CD14-positive monocyte (primary cell): ENCODE data around the gene DNAJB4. TPM values are rescaled to one million over a fixed set of nuclear protein-coding genes. Genes with fewer than 3 reads are reported as not detected.
A peak's percentile ranks its signal among the peaks of the same experiment; 100 is the strongest.

ENCODE experiments used
- DNase-seq, 3 donors: peaks; one replicate each; pipeline ENCODE4 v3.0.0-alpha.2; 2011 to 2022
- H2AFZ ChIP-seq: 2 replicates; pipeline ENCODE4 v1.6.0; 2012; ENCODE audit warnings: mild to moderate bottlenecking, low read depth, low read length, inconsistent platforms; ENCODE audit not compliant: insufficient read depth, poor library complexity, severe bottlenecking
- H3K27ac ChIP-seq, 2 donors: 1 replicate in 1 of 2; 2 replicates in 1 of 2; pipeline ENCODE4 v1.5.1; 2012 to 2013; ENCODE audit warnings: low read length in 2 of 2, control low read depth in 1 of 2, inconsistent platforms in 1 of 2, low read depth in 1 of 2, mild to moderate bottlenecking in 1 of 2
- H3K27me3 ChIP-seq, 2 donors: one replicate each; pipeline versions ENCODE4 v1.6.0 to v1.6.1; 2011 to 2013; ENCODE audit warnings: low read length in 2 of 2; ENCODE audit not compliant: control insufficient read depth in 2 of 2, insufficient read depth in 2 of 2
- H3K36me3 ChIP-seq, 2 donors: replicated peaks in 1 of 2; 1 replicate in 1 of 2; 2 replicates in 1 of 2; pipeline versions ENCODE4 v1.5.1 to v1.6.1; 2012 to 2013; ENCODE audit warnings: low read length in 2 of 2, control low read depth in 1 of 2, inconsistent platforms in 1 of 2, mild to moderate bottlenecking in 1 of 2; ENCODE audit not compliant: insufficient read depth in 2 of 2, control insufficient read depth in 1 of 2
- H3K4me1 ChIP-seq, 2 donors: 1 replicate in 1 of 2; 2 replicates in 1 of 2; pipeline versions ENCODE4 v1.5.1 to v1.6.1; 2012 to 2013; ENCODE audit warnings: low read length in 2 of 2, control low read depth in 1 of 2, inconsistent platforms in 1 of 2, mild to moderate bottlenecking in 1 of 2, moderate library complexity in 1 of 2; ENCODE audit not compliant: insufficient read depth in 2 of 2, control insufficient read depth in 1 of 2
- H3K4me2 ChIP-seq: replicated peaks from 2 replicates; pipeline ENCODE3; 2012; ENCODE audit warnings: low read length, moderate library complexity, mild to moderate bottlenecking; ENCODE audit not compliant: poor library complexity, severe bottlenecking; ENCODE audit errors: extremely low read depth
- H3K4me3 ChIP-seq, 3 experiments: fragments of 200-600 bp in 1 of 3; sonication (generic) in 1 of 3; replicated peaks in 1 of 3; 1 replicate in 2 of 3; 2 replicates in 1 of 3; pipeline ENCODE4 v1.5.1; 2011 to 2013; ENCODE audit warnings: low read length in 3 of 3, mild to moderate bottlenecking in 3 of 3, control low read depth in 2 of 3, low read depth in 2 of 3, inconsistent platforms in 1 of 3, moderate library complexity in 1 of 3
- H3K79me2 ChIP-seq: 2 replicates; pipeline ENCODE4 v1.6.0; 2012; ENCODE audit warnings: mild to moderate bottlenecking, control low read depth, inconsistent platforms, low read length, moderate library complexity; ENCODE audit not compliant: insufficient read depth
- H3K9ac ChIP-seq: 2 replicates; pipeline ENCODE4 v1.6.0; 2017; ENCODE audit warnings: low read length, mild to moderate bottlenecking; ENCODE audit not compliant: insufficient read depth, poor library complexity, severe bottlenecking
- H3K9me3 ChIP-seq, 2 donors: replicated peaks in 1 of 2; 1 replicate in 1 of 2; 2 replicates in 1 of 2; pipeline versions ENCODE4 v1.5.1 to v1.6.1; 2012 to 2013; ENCODE audit warnings: low read length in 2 of 2, control low read depth in 1 of 2; ENCODE audit not compliant: control insufficient read depth in 1 of 2, insufficient read depth in 1 of 2
- H4K20me1 ChIP-seq: 2 replicates; pipeline ENCODE4 v1.6.0; 2012; ENCODE audit warnings: mild to moderate bottlenecking, low read length, control low read depth, moderate library complexity; ENCODE audit not compliant: insufficient read depth
- H3K27ac Mint-ChIP-seq, 7 donors: one replicate each; pipeline ENCODE4 v1.8.0; 2020; ENCODE audit warnings: mild to moderate bottlenecking in 7 of 7, mixed read lengths in 7 of 7, moderate library complexity in 6 of 7, inconsistent platforms in 2 of 7
- H3K27me3 Mint-ChIP-seq, 3 donors: one replicate each; pipeline ENCODE4 v1.8.0; 2021 to 2022; ENCODE audit warnings: low read depth in 3 of 3, mild to moderate bottlenecking in 3 of 3, mixed read lengths in 3 of 3, moderate library complexity in 3 of 3, inconsistent platforms in 1 of 3
- H3K36me3 Mint-ChIP-seq, 2 donors: one replicate each; pipeline ENCODE4 v1.8.0; 2020; ENCODE audit warnings: mixed read lengths in 2 of 2, inconsistent platforms in 1 of 2, mild to moderate bottlenecking in 1 of 2
- H3K4me1 Mint-ChIP-seq: one replicate; pipeline ENCODE4 v1.8.0; 2020; ENCODE audit warnings: mild to moderate bottlenecking, mixed read lengths
- H3K4me3 Mint-ChIP-seq, 2 donors: one replicate each; pipeline ENCODE4 v1.8.0; 2020; ENCODE audit warnings: mild to moderate bottlenecking in 2 of 2, mixed read lengths in 2 of 2, moderate library complexity in 1 of 2
- H3K9me3 Mint-ChIP-seq, 7 donors: one replicate each; pipeline ENCODE4 v1.8.0; 2020 to 2022; ENCODE audit warnings: mixed read lengths in 7 of 7, mild to moderate bottlenecking in 6 of 7, moderate library complexity in 6 of 7, inconsistent platforms in 2 of 7
- WGBS: methylation state at CpG from one replicate; pipeline ENCODE4 v1.1.5; 2013; ENCODE audit warnings: missing lambda C conversion rate; ENCODE audit not compliant: insufficient coverage; 5-methylcytosine and 5-hydroxymethylcytosine counted together
- intact Hi-C, 2 donors: fragments of 100-400 bp; cut with micrococcal nuclease; formaldehyde crosslinking; loops; one replicate each; pipeline versions ENCODE4 v1.15.0 to v1.15.1; 2023
- polyA plus RNA-seq, 3 donors: library from polyadenylated mRNA; depleted of rRNA in 1 of 3; unstranded in 2 of 3; stranded (reverse) in 1 of 3; fragments of 300-500 nt in 2 of 3; fragments of >200 nt in 1 of 3; fragmentation: Illumina TruSeq in 2 of 3; gene quantifications; 1 replicate in 2 of 3; 2 replicates in 1 of 3; pipeline ENCODE4 v1.2.3, GENCODE V29; 2012 to 2021
- TF ChIP-seq, protein P1 (sequence below): fragments of 200-600 bp; IDR thresholded peaks from one replicate; pipeline ENCODE4 v1.8.0; 2022; ENCODE audit warnings: antibody characterized with exemption, mild to moderate bottlenecking

Gene DNAJB4
- polyA plus RNA-seq, 3 donors, result 2.8 to 4.0 (median 3.6) TPM

DNA sequence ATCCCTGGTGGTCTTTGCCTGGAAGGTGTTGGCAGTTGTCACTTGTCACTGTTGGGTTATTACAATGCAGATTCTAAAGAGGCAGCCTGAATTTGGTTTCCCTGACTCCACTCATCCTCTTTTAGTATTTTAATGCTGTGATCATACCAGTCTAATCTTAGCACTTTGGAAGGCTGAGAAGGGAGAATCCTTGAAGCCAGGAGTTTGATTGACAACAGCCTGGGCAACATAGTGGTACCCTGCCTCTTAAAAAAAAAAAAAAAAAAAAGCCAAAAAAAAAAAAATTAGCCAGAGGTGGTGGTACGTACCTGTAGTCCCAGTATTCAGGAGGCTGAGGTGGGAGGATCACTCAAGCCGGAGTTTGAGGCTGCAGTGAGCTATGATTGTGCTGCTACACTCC, 48.8 kb downstream of the DNAJB4 start:
- Mint-ChIP-seq H3K9me3 (peaks cover 0 to 4% (median 2%) of the 10 kb centered on the region in 7 donors), H3K4me1 (peaks cover 2% of the 10 kb centered on the region), H3K27ac (no peak overlapping the region), H3K27me3 (peaks cover 3 to 6% (median 5%) of the 10 kb centered on the region in 3 donors), H3K36me3 (no peaks in the 10 kb centered on the region), H3K4me3 (no peak overlapping the region)
- no peak overlapping the region for H3K9ac ChIP-seq
- peaks cover 0 to under 1% of the 10 kb centered on the region in 2 donors for H3K27me3 ChIP-seq
- intact Hi-C loops, result no loop called here
- H3K36me3 ChIP-seq, result no peaks in the 10 kb centered on the region
- H3K27ac ChIP-seq, result no peak overlapping the region
- DNase-seq, result no peak
- no peaks in the 10 kb centered on the region for H4K20me1 ChIP-seq
- no peaks in the 10 kb centered on the region for H3K79me2 ChIP-seq
- WGBS, result no CpG with 5 or more reads among the region's 2 CpGs
- H3K4me2 ChIP-seq, result no peak overlapping the region
- H3K4me1 ChIP-seq, result no peaks in the 10 kb centered on the region
- TF ChIP-seq, protein P1, sequence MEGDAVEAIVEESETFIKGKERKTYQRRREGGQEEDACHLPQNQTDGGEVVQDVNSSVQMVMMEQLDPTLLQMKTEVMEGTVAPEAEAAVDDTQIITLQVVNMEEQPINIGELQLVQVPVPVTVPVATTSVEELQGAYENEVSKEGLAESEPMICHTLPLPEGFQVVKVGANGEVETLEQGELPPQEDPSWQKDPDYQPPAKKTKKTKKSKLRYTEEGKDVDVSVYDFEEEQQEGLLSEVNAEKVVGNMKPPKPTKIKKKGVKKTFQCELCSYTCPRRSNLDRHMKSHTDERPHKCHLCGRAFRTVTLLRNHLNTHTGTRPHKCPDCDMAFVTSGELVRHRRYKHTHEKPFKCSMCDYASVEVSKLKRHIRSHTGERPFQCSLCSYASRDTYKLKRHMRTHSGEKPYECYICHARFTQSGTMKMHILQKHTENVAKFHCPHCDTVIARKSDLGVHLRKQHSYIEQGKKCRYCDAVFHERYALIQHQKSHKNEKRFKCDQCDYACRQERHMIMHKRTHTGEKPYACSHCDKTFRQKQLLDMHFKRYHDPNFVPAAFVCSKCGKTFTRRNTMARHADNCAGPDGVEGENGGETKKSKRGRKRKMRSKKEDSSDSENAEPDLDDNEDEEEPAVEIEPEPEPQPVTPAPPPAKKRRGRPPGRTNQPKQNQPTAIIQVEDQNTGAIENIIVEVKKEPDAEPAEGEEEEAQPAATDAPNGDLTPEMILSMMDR, result no peak
- no peak overlapping the region for H2AFZ ChIP-seq
- H3K4me3 ChIP-seq, result no peak overlapping the region
- H3K9me3 ChIP-seq, result no peaks in the 10 kb centered on the region

DNA sequence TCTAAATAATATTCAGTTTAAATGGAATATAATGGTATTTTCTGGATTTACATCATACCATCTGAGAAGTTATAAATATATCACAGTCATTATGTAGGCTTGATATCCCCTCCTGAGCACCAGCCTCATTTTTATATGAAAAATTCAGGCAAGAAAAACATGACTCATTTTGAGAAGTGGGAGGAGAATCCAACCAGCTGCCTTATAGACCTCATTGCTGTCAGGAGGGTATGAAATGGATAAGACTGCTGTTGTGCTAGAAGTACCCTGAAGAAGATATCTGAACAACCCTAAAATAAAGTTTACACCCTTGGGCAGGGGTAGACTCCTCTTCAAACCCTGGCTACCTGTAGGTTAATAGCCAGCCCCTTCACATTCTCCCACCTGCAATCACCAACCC, 49.8 kb downstream of the DNAJB4 start:
- H3K36me3 ChIP-seq, result no peaks in the 10 kb centered on the region

More for the DNA sequence above, 49.8 kb downstream of the DNAJB4 start:
- H3K9me3 Mint-ChIP-seq, result peaks cover 0 to 4% (median 2%) of the 10 kb centered on the region in 7 donors
- H3K4me3 ChIP-seq, result no peak overlapping the region
- no peak overlapping the region for H3K4me2 ChIP-seq
- H3K27ac ChIP-seq, result no peak overlapping the region
- TF ChIP-seq, protein P1, result no peak
- no peak overlapping the region for H3K27ac Mint-ChIP-seq
- no peaks in the 10 kb centered on the region for H3K4me1 ChIP-seq
- H3K4me1 Mint-ChIP-seq, result peaks cover 2% of the 10 kb centered on the region
- no peak overlapping the region for H3K9ac ChIP-seq
- H3K79me2 ChIP-seq, result no peaks in the 10 kb centered on the region
- H3K27me3 ChIP-seq, result no peaks in the 10 kb centered on the region
- H3K27me3 Mint-ChIP-seq, result peaks cover 0 to 3% (median 2%) of the 10 kb centered on the region in 3 donors
- H2AFZ ChIP-seq, result peak overlapping the region; percentile 8
- H3K9me3 ChIP-seq, result no peaks in the 10 kb centered on the region
- no peak overlapping the region for H3K4me3 Mint-ChIP-seq
- no peak for DNase-seq
- H4K20me1 ChIP-seq, result no peaks in the 10 kb centered on the region
- intact Hi-C loops, result no loop called here
- H3K36me3 Mint-ChIP-seq, result no peaks in the 10 kb centered on the region
